ENCODE data around the gene TMEM50A. TPM values are rescaled to one million over a fixed set of nuclear protein-coding genes. Genes with fewer than 3 reads are reported as not detected.
"Not testable (repeated sequence)": the region's sequence is repeated elsewhere in the genome, so short reads cannot be mapped to it uniquely, and the experiment has no call there.

The TMEM50A gene
- total RNA-seq, 1 experiment from 2014 or later = 88.3 TPM

- H3K36me3 Mint-ChIP-seq (ENCODE audit: insufficient read depth, unreplicated experiment); H3K27me3 Mint-ChIP-seq (ENCODE audit: insufficient read depth, unreplicated experiment); CTCF ChIA-PET; BruUV-seq (replicated peaks); H3K9me3 Mint-ChIP-seq (ENCODE audit: unreplicated experiment); DNase-seq (ENCODE audit: unreplicated experiment); H3K4me3 Mint-ChIP-seq (ENCODE audit: unreplicated experiment); H3K4me1 Mint-ChIP-seq (ENCODE audit: insufficient read depth, unreplicated experiment); POLR2A ChIA-PET; intact Hi-C loops (cut with micrococcal nuclease); H3K27ac Mint-ChIP-seq (ENCODE audit: low read depth, unreplicated experiment): not testable (repeated sequence)
Measured at GRCh38 chr1:25378367-25378766, 40.2 kb downstream of the TMEM50A start.

DNA sequence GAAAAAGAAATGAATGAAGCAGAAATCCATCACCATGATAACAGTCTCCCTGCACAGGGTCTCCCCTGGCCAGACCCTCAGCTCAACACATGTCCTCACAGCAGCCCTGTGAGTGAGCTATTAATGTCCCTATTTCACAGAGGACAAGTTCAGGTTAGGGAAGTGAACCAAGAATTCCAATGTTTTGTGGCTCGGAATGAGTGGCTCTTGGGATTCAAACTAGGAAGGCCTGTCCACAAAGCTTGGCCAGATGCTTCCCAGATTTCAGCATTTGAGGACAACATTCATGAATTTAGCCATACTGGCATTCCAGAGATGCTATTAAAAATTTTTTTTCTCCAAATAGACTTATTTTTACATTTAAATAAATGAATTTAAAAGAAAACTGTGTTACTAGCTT lies 44.4 kb downstream of the TMEM50A start:
- H3K4me1 Mint-ChIP-seq (ENCODE audit: insufficient read depth, unreplicated experiment); POLR2A ChIA-PET; H3K9me3 Mint-ChIP-seq (ENCODE audit: unreplicated experiment); CTCF ChIA-PET; intact Hi-C loops (cut with micrococcal nuclease); H3K27me3 Mint-ChIP-seq (ENCODE audit: insufficient read depth, unreplicated experiment); BruUV-seq (replicated peaks); H3K4me3 Mint-ChIP-seq (ENCODE audit: unreplicated experiment); H3K36me3 Mint-ChIP-seq (ENCODE audit: insufficient read depth, unreplicated experiment); H3K27ac Mint-ChIP-seq (ENCODE audit: low read depth, unreplicated experiment); DNase-seq (ENCODE audit: unreplicated experiment): not testable (repeated sequence)

DNA sequence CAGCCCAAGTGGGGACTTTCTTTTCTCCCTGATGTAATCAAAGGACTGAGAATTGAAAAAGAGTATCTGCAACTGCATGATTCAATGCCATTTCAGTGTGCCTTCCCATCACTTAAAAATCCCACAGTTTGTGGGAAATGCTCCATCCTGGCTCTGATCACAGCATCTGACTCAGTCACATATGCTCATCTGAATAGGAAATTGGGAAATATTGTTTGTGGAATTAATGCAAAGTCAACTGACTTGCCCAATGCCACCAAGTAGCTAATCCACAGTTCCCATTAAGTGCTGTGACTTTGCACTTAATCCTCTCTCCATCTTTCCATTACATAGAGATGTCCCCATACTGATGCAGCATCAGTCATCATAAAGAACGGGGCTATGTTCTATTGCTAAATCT lies 45.0 kb downstream of the TMEM50A start:
- H3K27ac Mint-ChIP-seq (ENCODE audit: low read depth, unreplicated experiment); intact Hi-C loops (cut with micrococcal nuclease); H3K9me3 Mint-ChIP-seq (ENCODE audit: unreplicated experiment); POLR2A ChIA-PET; H3K27me3 Mint-ChIP-seq (ENCODE audit: insufficient read depth, unreplicated experiment); H3K4me1 Mint-ChIP-seq (ENCODE audit: insufficient read depth, unreplicated experiment); H3K36me3 Mint-ChIP-seq (ENCODE audit: insufficient read depth, unreplicated experiment); BruUV-seq (replicated peaks); H3K4me3 Mint-ChIP-seq (ENCODE audit: unreplicated experiment); CTCF ChIA-PET: not testable (repeated sequence)
- peak; percentile 45 for DNase-seq (ENCODE audit: unreplicated experiment)

GRCh38 chr1:25383875-25384274 lies 45.7 kb downstream of the TMEM50A start:
- not testable (repeated sequence) for H3K27me3 Mint-ChIP-seq (ENCODE audit: insufficient read depth, unreplicated experiment)

GRCh38 chr1:25387096-25387495 lies 49.0 kb downstream of the TMEM50A start:
- H3K4me1 Mint-ChIP-seq (ENCODE audit: insufficient read depth, unreplicated experiment); H3K9me3 Mint-ChIP-seq (ENCODE audit: unreplicated experiment); H3K36me3 Mint-ChIP-seq (ENCODE audit: insufficient read depth, unreplicated experiment); H3K4me3 Mint-ChIP-seq (ENCODE audit: unreplicated experiment); POLR2A ChIA-PET; DNase-seq (ENCODE audit: unreplicated experiment); H3K27ac Mint-ChIP-seq (ENCODE audit: low read depth, unreplicated experiment); BruUV-seq (replicated peaks); intact Hi-C loops (cut with micrococcal nuclease): not testable (repeated sequence)
- peaks cover 11% of the 10 kb centered on the region for H3K27me3 Mint-ChIP-seq (ENCODE audit: insufficient read depth, unreplicated experiment)
- CTCF ChIA-PET = interaction anchor here (1.1 kb wide), 1 partner anchor 134 kb away, joined by 4 read pairs; no protein-coding TSS in a partner anchor

More at GRCh38 chr1:25383875-25384274, 45.7 kb downstream of the TMEM50A start:
- CTCF ChIA-PET; H3K4me3 Mint-ChIP-seq (ENCODE audit: unreplicated experiment); intact Hi-C loops (cut with micrococcal nuclease); H3K36me3 Mint-ChIP-seq (ENCODE audit: insufficient read depth, unreplicated experiment); BruUV-seq (replicated peaks); DNase-seq (ENCODE audit: unreplicated experiment); H3K9me3 Mint-ChIP-seq (ENCODE audit: unreplicated experiment); H3K27ac Mint-ChIP-seq (ENCODE audit: low read depth, unreplicated experiment); POLR2A ChIA-PET; H3K4me1 Mint-ChIP-seq (ENCODE audit: insufficient read depth, unreplicated experiment): not testable (repeated sequence)

DNA sequence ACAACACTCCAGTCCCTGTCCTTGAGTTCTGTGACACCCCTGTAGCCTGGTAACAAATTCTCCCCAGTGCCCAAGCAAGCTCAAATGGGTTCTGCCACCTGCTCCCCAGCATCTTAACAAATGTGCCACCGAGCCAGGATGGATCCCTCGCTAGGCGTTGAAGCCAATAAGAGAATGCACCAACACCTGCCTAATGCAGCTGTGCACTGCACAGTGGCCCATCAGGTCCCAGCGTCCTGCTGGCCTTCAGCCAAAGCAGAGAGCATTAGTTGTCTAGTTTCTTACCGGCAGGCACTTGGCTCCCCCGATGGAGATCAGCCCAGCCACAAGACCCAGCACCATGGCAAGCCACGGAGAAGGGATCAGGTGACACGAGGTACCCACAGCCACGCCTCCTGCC lies 50.6 kb downstream of the TMEM50A start:
- intact Hi-C loops (cut with micrococcal nuclease); BruUV-seq (replicated peaks); H3K4me1 Mint-ChIP-seq (ENCODE audit: insufficient read depth, unreplicated experiment); CTCF ChIA-PET; H3K36me3 Mint-ChIP-seq (ENCODE audit: insufficient read depth, unreplicated experiment); H3K9me3 Mint-ChIP-seq (ENCODE audit: unreplicated experiment); H3K27ac Mint-ChIP-seq (ENCODE audit: low read depth, unreplicated experiment); H3K4me3 Mint-ChIP-seq (ENCODE audit: unreplicated experiment); POLR2A ChIA-PET; DNase-seq (ENCODE audit: unreplicated experiment): not testable (repeated sequence)
- peaks cover 11% of the 10 kb centered on the region for H3K27me3 Mint-ChIP-seq (ENCODE audit: insufficient read depth, unreplicated experiment)

DNA sequence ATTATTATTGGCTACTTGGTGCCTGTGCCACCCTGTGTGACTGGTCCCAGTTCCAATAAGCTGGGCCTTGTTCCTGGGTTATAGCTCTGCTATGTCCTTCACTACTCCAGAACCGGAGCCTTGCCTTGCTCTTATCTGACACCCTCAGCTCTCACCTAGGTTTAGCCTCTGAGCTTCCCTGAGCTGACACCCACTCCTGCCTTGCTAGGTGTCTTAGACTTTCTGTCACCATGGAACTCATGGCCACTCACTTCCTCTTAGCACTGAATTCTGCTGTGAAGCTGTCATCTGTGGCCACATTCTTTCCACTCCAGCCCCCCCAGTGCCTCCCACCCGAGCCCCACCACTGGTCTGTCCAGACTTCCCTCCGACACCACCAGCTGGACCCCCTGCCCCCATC lies 51.6 kb downstream of the TMEM50A start:
- BruUV-seq (replicated peaks); H3K27ac Mint-ChIP-seq (ENCODE audit: low read depth, unreplicated experiment); H3K36me3 Mint-ChIP-seq (ENCODE audit: insufficient read depth, unreplicated experiment); CTCF ChIA-PET; DNase-seq (ENCODE audit: unreplicated experiment); intact Hi-C loops (cut with micrococcal nuclease); H3K4me3 Mint-ChIP-seq (ENCODE audit: unreplicated experiment); POLR2A ChIA-PET; H3K4me1 Mint-ChIP-seq (ENCODE audit: insufficient read depth, unreplicated experiment); H3K9me3 Mint-ChIP-seq (ENCODE audit: unreplicated experiment): not testable (repeated sequence)
- H3K27me3 Mint-ChIP-seq (ENCODE audit: insufficient read depth, unreplicated experiment) = peaks cover 19% of the 10 kb centered on the region
